Subcutaneous abdominal adipose tissue (tissue), 5 donors: ENCODE data around the gene TRAPPC10.

ENCODE experiments used
- H3K27ac ChIP-seq: one replicate; pipeline ENCODE4 v1.7.0; 2013; ENCODE audit warnings: low read depth, mild to moderate bottlenecking, inconsistent platforms, low read length, moderate library complexity
- H3K27me3 ChIP-seq, 5 donors: one replicate each; pipeline ENCODE4 v1.7.0; 2013; ENCODE audit warnings: low read length in 5 of 5, inconsistent platforms in 1 of 5; ENCODE audit not compliant: control insufficient read depth in 5 of 5, insufficient read depth in 4 of 5
- H3K36me3 ChIP-seq, 5 donors: one replicate each; pipeline ENCODE4 v1.7.0; 2013; ENCODE audit warnings: low read length in 5 of 5; ENCODE audit not compliant: control insufficient read depth in 5 of 5, insufficient read depth in 5 of 5
- H3K4me1 ChIP-seq, 5 donors: one replicate each; pipeline ENCODE4 v1.7.0; 2013; ENCODE audit warnings: low read length in 5 of 5, mild to moderate bottlenecking in 3 of 5, moderate library complexity in 1 of 5; ENCODE audit not compliant: control insufficient read depth in 5 of 5, insufficient read depth in 5 of 5
- H3K4me3 ChIP-seq, 5 donors: one replicate each; pipeline ENCODE4 v1.7.0; 2013; ENCODE audit warnings: low read length in 5 of 5, low read depth in 1 of 5
- H3K9ac ChIP-seq, 5 donors: one replicate each; pipeline ENCODE4 v1.7.0; 2013; ENCODE audit warnings: low read length in 5 of 5, mild to moderate bottlenecking in 4 of 5, moderate library complexity in 3 of 5
- H3K9me3 ChIP-seq, 5 donors: one replicate each; pipeline ENCODE4 v1.7.0; 2013; ENCODE audit warnings: low read length in 5 of 5; ENCODE audit not compliant: control insufficient read depth in 5 of 5
- donor health status: healthy.
- donor health status: healthy.
- donor health status: healthy.
- donor health status: healthy.
- donor health status: healthy.

The TRAPPC10 gene

DNA sequence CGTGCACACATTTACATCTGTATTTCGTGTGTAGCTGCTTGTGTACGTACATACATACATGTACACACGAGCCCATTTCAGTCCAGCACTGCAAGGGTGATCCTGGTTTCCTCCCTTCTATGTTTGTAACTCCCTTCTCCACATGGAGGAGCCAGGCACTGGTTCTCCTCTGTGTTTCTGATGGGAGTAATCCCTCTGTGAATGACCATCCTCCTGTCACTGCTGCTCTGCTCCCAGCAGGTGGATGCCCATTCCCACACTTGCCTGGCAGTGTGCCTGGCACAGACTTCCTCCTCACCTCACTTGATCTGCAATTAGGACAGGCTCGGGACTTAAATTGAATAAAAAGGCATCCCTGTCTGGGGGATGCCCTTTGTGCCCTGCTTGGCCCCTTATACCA lies 37.1 kb downstream of the TRAPPC10 start:
- Histone ChIP-seq H3K27ac (no peak overlapping the region), H3K27me3 (no peaks in the 10 kb centered on the region), H3K9me3 (no peaks in the 10 kb centered on the region), H3K4me3 (no peak overlapping the region), H3K9ac (no peak overlapping the region), H3K36me3 (peaks cover 7 to 45% (median 27%) of the 10 kb centered on the region in 5 donors), H3K4me1 (peaks cover 2 to 23% (median 7%) of the 10 kb centered on the region in 5 donors)

DNA sequence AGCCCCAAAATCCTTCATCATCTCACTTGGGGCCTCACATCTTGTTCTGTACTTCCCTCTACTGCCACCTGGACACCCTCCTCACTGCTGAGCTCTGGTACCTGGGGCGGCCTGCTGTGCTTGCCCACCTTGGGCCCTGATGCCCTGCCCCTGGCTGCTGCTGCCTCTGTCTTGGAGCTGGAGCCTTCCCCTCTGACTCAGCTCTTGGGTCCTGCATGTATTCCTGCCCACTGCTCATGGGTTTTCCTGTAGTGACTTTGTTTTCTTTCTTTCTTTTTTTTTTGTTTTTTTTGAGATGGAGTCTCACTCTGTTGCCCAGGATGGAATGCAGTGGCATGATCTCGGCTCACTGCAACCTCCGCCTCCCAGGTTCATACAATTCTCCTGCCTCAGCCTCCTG lies 37.5 kb downstream of the TRAPPC10 start:
- no peaks in the 10 kb centered on the region for H3K27me3 ChIP-seq
- no peak overlapping the region for H3K9ac ChIP-seq
- no peak overlapping the region for H3K4me3 ChIP-seq
- H3K36me3 ChIP-seq = peaks cover 7 to 45% (median 27%) of the 10 kb centered on the region in 5 donors
- no peak overlapping the region for H3K27ac ChIP-seq
- no peaks in the 10 kb centered on the region for H3K9me3 ChIP-seq
- H3K4me1 ChIP-seq = peaks cover 2 to 23% (median 7%) of the 10 kb centered on the region in 5 donors

DNA sequence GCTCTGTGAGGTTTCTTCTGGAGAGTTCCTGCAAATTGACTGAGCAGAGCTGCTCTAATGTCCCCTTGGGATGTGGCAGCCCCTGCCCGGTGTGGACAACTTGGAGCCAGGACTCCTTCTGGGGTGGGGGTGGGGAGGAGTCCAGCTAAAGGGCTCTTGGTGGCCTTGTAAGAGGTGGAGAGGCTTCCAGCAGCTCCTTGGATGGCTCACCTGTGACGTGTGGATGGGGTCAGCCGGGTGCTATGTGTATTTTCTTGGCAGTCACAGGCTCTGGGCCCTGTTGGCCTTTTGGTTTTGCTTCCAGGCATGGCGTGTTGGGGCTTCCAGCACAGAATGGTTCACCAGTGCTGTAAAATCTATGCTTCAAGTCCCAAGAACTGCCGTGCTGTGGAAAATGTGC lies 38.2 kb downstream of the TRAPPC10 start:
- Histone ChIP-seq H3K27me3 (no peaks in the 10 kb centered on the region), H3K36me3 (peaks cover 7 to 46% (median 27%) of the 10 kb centered on the region in 5 donors), H3K27ac (no peak overlapping the region), H3K9ac (no peak overlapping the region), H3K4me1 (peaks cover 2 to 23% (median 7%) of the 10 kb centered on the region in 5 donors), H3K4me3 (no peak overlapping the region), H3K9me3 (no peaks in the 10 kb centered on the region)

DNA sequence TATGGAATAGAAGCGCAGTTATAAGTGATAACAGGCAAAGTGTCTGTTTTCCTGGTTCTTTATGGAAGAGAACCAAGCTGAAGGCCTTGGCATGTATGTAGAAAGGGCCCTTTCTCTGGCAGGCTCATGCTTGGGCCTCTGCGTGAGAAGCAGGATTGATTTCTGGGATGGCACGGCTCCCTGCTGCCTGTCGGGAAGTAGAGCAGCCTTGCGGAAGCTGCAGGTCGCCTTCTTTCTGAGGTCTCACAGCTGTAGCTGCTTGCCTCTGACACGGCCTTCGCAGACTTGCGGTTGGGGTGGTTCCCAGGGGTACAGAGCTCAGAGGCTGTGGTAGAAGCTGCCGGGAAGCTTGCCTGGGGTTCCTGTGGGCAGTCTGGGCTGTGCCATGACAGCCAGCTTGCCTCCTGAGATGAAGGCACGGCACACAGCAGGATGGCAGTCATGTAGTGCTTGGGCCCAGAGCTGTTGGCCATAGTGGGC lies 39.4 kb downstream of the TRAPPC10 start:
- peaks cover 9 to 55% (median 39%) of the 10 kb centered on the region in 5 donors for H3K36me3 ChIP-seq
- no peaks in the 10 kb centered on the region for H3K9me3 ChIP-seq
- H3K27me3 ChIP-seq = no peaks in the 10 kb centered on the region
- peaks cover 2 to 23% (median 7%) of the 10 kb centered on the region in 5 donors for H3K4me1 ChIP-seq
- no peak overlapping the region for H3K27ac ChIP-seq
- H3K4me3 ChIP-seq = no peak overlapping the region
- peak overlapping the region in 2 of 5 donors; percentile 7 to 48 for H3K9ac ChIP-seq

DNA sequence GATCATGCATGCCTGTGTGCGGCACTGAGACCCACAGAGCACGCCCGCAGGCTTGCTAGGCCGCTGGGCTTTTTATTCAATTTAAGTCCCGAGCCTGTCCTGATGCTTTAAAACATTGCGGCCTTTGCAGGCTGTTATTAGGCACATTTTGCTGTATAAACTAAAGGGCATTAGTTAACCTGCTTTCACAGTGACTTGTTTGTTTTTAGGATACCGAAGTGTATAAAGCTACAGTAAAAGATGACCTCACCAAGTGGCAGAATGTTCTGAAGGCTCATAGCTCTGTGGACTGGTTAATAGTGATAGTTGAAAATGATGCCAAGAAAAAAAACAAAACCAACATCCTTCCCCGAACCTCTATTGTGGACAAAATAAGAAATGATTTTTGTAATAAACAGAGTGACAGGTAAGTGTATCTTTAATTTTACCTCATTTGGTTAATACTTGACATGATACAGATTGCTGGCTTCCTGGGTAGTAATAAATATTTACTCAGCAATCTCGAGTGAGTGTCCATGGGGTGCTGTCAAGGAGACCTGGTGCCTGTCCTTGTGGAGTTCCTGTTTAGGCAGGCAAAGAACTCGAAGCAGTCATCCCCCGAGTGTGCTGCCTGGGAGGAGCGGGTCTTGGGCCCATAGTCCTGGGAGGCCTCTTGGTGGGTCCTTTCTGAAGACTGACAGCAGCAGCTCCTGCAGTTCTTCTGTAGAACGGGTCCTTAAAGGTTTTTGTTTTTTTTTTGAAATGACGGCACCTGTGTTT lies 40.1 kb downstream of the TRAPPC10 start:
- Histone ChIP-seq H3K4me1 (peaks cover 2 to 23% (median 7%) of the 10 kb centered on the region in 5 donors), H3K4me3 (no peak overlapping the region), H3K9me3 (no peaks in the 10 kb centered on the region), H3K36me3 (peaks cover 9 to 55% (median 36%) of the 10 kb centered on the region in 5 donors), H3K27ac (no peak overlapping the region), H3K27me3 (no peaks in the 10 kb centered on the region), H3K9ac (peak overlapping the region in 1 of 5 donors; percentile 48)

DNA sequence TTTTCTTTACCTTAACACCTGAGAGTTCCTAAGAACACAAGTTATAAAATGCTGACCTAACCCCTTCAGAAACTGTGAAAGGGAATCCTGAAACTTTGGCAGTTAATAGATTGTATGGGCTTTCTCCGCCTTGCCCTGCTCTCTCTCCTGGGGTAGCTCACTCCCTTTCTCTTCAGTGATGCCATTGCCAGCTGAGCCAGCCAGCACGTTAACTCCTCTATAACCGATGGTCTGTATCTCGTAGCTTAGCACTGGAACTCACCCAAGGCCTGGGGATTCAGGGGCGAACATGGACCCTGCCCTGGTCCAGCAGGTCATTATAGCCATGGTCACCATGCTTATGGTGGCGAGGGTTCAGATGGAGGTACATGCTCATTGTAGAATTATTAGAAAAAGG lies 40.7 kb downstream of the TRAPPC10 start:
- Histone ChIP-seq H3K27me3 (no peaks in the 10 kb centered on the region), H3K4me3 (no peak overlapping the region), H3K4me1 (peaks cover 2 to 20% (median 5%) of the 10 kb centered on the region in 5 donors), H3K36me3 (peaks cover 9 to 59% (median 41%) of the 10 kb centered on the region in 5 donors), H3K27ac (no peak overlapping the region), H3K9me3 (no peaks in the 10 kb centered on the region), H3K9ac (no peak overlapping the region)

DNA sequence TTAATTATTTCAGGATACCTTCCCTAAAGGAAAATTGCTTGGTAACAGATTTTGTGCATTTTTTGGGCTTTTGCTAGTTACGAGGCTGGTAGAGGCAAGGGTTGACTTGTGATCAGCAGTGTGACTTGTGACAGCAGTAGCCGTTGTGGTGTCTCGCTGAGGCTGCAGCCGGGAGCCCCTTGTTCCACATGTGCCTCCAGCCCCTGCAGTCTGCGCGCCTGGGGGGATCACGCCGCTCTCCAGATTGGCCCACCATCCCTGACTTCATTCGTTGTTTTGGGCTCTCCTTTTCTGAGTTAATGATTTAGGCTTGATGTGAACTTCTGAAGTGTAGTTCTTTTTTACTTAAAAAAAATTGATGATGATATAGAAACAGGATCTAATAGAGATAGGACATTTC lies 41.5 kb downstream of the TRAPPC10 start:
- Histone ChIP-seq H3K4me1 (peaks cover 0 to 15% (median 4%) of the 10 kb centered on the region in 5 donors), H3K9ac (no peak overlapping the region), H3K4me3 (no peak overlapping the region), H3K27me3 (no peaks in the 10 kb centered on the region), H3K36me3 (peaks cover 9 to 63% (median 47%) of the 10 kb centered on the region in 5 donors), H3K9me3 (no peaks in the 10 kb centered on the region), H3K27ac (no peak overlapping the region)

DNA sequence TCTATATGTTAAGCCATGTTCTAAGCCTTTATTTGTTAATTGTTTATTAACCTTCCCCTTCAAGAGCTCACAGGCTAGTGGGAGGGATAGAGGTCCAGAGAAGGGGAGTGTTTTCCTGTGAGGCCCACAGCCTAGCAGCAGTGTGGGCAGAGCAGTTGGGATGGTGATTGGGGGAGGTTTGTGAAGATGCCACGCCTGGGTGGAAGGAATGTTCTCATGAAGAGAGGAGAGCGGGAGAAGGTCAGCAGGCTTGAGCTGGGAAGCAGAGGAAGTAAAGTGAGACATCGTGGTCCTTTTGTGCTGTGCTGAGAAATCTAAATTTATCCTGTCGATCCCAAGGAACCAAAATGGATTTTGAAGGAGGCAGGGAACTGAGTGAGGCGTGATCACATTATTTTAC lies 42.6 kb downstream of the TRAPPC10 start:
- no peaks in the 10 kb centered on the region for H3K27me3 ChIP-seq
- no peak overlapping the region for H3K27ac ChIP-seq
- H3K4me1 ChIP-seq = peaks cover 0 to 15% (median 4%) of the 10 kb centered on the region in 5 donors
- H3K4me3 ChIP-seq = no peak overlapping the region
- no peak overlapping the region for H3K9ac ChIP-seq
- H3K9me3 ChIP-seq = no peaks in the 10 kb centered on the region
- peaks cover 12 to 65% (median 50%) of the 10 kb centered on the region in 5 donors for H3K36me3 ChIP-seq

DNA sequence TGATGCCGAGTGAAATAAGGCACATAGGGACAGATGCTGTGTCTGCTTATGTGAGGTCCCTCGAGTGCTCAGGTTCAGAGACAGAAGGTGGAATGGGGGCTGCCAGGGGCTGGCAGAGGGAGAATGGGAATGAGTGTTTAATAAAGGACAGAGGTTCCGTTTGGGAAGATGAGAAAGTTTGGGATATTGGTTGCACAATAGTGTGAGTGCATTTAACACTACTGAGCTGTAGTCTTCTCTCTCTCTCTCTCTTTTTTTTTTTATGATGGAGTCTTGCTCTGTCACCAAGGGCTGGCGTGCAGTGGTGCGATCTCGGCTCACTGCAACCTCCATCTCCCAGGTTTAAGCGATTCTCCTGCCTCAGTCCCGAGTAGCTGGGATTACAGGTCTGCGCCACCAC lies 44.9 kb downstream of the TRAPPC10 start:
- no peak overlapping the region for H3K4me3 ChIP-seq
- no peaks in the 10 kb centered on the region for H3K27me3 ChIP-seq
- H3K9me3 ChIP-seq = no peaks in the 10 kb centered on the region
- H3K9ac ChIP-seq = no peak overlapping the region
- no peak overlapping the region for H3K27ac ChIP-seq
- peaks cover 12 to 67% (median 53%) of the 10 kb centered on the region in 5 donors for H3K36me3 ChIP-seq
- H3K4me1 ChIP-seq = peaks cover 0 to under 1% (median 0%) of the 10 kb centered on the region in 5 donors

DNA sequence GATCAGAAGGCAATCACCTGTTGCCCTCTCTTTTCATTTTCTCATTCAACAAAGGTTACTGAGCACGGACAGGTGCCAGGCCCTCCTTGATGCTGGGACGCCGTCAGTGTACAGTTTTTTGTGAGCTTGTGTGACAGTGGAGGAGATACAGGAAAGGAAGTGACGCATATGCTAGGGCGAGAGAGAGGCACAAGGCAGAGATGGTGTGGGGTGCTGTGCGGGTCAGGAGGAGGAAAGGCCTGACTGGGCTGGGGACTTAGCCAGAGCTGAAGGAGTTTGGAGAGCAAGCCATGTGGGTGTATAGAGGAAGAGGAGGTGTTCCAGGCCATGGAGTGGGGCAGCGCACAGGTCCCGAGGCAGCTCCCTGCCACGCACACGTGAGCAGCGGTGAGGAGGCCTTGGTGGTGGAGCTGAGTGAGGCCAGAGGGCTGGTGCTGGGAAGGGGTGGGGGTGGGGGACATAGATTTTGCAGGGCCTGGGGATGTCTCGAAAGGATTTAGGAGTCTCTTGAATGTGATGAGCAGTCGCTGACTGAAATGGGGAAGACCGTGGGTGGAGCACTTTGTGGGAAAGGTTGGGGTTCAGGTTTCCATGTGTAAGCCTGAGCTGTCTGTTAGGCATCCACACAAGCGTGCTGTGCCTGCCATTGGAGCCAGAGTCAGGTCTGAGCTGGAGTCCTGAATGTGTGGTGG lies 46.0 kb downstream of the TRAPPC10 start:
- Histone ChIP-seq H3K9ac (no peak overlapping the region), H3K36me3 (peaks cover 9 to 68% (median 54%) of the 10 kb centered on the region in 5 donors), H3K4me1 (no peaks in the 10 kb centered on the region), H3K9me3 (no peaks in the 10 kb centered on the region), H3K27me3 (no peaks in the 10 kb centered on the region), H3K27ac (no peak overlapping the region), H3K4me3 (no peak overlapping the region)
